ENCODE data around the gene RASGRF1. TPM values are rescaled to one million over a fixed set of nuclear protein-coding genes. Genes with fewer than 3 reads are reported as not detected.

RASGRF1 gene
- total and polyA plus RNA-seq, 2 experiments from 2014 or later: 0.05 to 0.24 TPM

DNA sequence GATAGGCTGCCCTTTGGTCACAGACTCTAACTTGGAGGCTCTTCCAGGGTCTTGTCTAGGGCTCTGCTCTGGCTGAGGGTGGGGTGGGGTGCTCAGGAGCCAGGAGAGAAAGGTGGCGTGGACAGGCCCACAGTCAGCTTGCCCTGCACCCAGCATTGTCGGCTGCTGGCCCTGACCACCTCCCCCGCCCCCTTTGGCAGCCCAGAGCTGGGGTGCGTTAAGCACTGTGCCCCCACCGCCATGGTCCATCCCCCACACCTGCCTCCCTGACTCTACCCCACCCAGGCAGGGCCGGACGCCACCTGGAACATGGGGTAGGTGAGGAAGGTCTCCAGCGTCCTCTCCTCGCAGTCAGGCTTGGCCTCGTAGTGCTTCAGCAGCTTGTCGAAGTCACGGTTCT lies 58.8 kb downstream of the RASGRF1 start (continued):
- no peak for TF ChIP-seq EZH2 (IDR thresholded peaks at IDR 0.05; ENCODE audit: low read depth, unreplicated experiment)
- TF ChIP-seq CTCF (conservative IDR thresholded peaks at IDR 0.05; ENCODE audit: low read depth in 2 of 2): no peak

DNA sequence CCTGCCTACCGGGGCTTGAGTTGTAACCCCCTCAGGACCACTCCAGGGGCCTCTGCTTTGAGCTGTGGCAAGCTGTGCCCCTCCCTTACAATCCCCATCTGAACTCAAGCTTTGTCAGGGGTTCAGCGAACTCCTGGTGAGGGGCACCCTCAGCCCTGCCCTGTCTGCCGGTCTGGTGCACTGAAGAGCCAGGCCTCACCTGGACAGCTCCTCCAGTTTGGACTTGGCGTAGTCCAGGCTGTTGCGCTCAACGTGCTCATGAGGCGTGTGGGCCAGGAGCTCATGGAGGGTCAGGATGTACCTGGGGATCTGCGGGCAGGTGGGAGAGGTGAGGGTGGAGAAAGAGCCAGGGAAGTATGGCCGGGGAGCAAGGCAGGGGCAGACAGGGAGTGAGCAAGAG lies 59.4 kb downstream of the RASGRF1 start:
- no peak for DNase-seq (ENCODE audit: low spot score)
- Mint-ChIP-seq H3K27me3 (ENCODE audit: insufficient read depth, low read depth, poor library complexity) (peaks cover 8% of the 10 kb centered on the region), H3K4me3 (no peak overlapping the region), H3K36me3 (ENCODE audit: low read depth) (no peaks in the 10 kb centered on the region; the same call in 2 of the 3 replicates), H3K27ac (no peak overlapping the region), H3K4me1 (peaks cover 19% of the 10 kb centered on the region; the same call in 2 of the 3 replicates), H3K9me3 (no peaks in the 10 kb centered on the region; the same call in 2 of the 3 replicates)
- no peaks in the 10 kb centered on the region for H3K4me1 ChIP-seq (ENCODE audit: insufficient read depth)
- H3K9me2 ChIP-seq (ENCODE audit: insufficient read depth): no peaks in the 10 kb centered on the region
- H3K27me3 ChIP-seq (ENCODE audit: insufficient read depth): no peaks in the 10 kb centered on the region
- no peak overlapping the region for H3K4me3 ChIP-seq
- no peaks in the 10 kb centered on the region for H3K79me2 ChIP-seq (replicated peaks; ENCODE audit: insufficient read depth)
- no peak for ATAC-seq
- no peaks in the 10 kb centered on the region for H3F3A ChIP-seq (replicated peaks; ENCODE audit: low read depth)
- no peak overlapping the region for H3K27ac ChIP-seq (ENCODE audit: low read depth)
- no peak overlapping the region for H3K4me2 ChIP-seq
- no peaks in the 10 kb centered on the region for H3K36me3 ChIP-seq (ENCODE audit: insufficient read depth)
- H4K20me1 ChIP-seq (replicated peaks; ENCODE audit: insufficient read depth): no peaks in the 10 kb centered on the region
- H2AFZ ChIP-seq: no peak overlapping the region
- TF ChIP-seq, protein P1, sequence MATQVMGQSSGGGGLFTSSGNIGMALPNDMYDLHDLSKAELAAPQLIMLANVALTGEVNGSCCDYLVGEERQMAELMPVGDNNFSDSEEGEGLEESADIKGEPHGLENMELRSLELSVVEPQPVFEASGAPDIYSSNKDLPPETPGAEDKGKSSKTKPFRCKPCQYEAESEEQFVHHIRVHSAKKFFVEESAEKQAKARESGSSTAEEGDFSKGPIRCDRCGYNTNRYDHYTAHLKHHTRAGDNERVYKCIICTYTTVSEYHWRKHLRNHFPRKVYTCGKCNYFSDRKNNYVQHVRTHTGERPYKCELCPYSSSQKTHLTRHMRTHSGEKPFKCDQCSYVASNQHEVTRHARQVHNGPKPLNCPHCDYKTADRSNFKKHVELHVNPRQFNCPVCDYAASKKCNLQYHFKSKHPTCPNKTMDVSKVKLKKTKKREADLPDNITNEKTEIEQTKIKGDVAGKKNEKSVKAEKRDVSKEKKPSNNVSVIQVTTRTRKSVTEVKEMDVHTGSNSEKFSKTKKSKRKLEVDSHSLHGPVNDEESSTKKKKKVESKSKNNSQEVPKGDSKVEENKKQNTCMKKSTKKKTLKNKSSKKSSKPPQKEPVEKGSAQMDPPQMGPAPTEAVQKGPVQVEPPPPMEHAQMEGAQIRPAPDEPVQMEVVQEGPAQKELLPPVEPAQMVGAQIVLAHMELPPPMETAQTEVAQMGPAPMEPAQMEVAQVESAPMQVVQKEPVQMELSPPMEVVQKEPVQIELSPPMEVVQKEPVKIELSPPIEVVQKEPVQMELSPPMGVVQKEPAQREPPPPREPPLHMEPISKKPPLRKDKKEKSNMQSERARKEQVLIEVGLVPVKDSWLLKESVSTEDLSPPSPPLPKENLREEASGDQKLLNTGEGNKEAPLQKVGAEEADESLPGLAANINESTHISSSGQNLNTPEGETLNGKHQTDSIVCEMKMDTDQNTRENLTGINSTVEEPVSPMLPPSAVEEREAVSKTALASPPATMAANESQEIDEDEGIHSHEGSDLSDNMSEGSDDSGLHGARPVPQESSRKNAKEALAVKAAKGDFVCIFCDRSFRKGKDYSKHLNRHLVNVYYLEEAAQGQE (IDR thresholded peaks at IDR 0.05; ENCODE audit: unreplicated experiment): no peak
- TF ChIP-seq STAT1 (IDR thresholded peaks at IDR 0.05; ENCODE audit: unreplicated experiment): no peak
- TF ChIP-seq CREB1 (CRISPR knock-in tag; IDR thresholded peaks at IDR 0.05; ENCODE audit: low read depth): no peak
- no peak for TF ChIP-seq JUNB (IDR thresholded peaks at IDR 0.05; ENCODE audit: unreplicated experiment)
- no peak for TF ChIP-seq ZNF331 (CRISPR knock-in tag; IDR thresholded peaks at IDR 0.05; ENCODE audit: low read depth)
- TF ChIP-seq NANOG (IDR thresholded peaks at IDR 0.05; ENCODE audit: borderline replicate concordance): no peak
- TF ChIP-seq, protein P2, sequence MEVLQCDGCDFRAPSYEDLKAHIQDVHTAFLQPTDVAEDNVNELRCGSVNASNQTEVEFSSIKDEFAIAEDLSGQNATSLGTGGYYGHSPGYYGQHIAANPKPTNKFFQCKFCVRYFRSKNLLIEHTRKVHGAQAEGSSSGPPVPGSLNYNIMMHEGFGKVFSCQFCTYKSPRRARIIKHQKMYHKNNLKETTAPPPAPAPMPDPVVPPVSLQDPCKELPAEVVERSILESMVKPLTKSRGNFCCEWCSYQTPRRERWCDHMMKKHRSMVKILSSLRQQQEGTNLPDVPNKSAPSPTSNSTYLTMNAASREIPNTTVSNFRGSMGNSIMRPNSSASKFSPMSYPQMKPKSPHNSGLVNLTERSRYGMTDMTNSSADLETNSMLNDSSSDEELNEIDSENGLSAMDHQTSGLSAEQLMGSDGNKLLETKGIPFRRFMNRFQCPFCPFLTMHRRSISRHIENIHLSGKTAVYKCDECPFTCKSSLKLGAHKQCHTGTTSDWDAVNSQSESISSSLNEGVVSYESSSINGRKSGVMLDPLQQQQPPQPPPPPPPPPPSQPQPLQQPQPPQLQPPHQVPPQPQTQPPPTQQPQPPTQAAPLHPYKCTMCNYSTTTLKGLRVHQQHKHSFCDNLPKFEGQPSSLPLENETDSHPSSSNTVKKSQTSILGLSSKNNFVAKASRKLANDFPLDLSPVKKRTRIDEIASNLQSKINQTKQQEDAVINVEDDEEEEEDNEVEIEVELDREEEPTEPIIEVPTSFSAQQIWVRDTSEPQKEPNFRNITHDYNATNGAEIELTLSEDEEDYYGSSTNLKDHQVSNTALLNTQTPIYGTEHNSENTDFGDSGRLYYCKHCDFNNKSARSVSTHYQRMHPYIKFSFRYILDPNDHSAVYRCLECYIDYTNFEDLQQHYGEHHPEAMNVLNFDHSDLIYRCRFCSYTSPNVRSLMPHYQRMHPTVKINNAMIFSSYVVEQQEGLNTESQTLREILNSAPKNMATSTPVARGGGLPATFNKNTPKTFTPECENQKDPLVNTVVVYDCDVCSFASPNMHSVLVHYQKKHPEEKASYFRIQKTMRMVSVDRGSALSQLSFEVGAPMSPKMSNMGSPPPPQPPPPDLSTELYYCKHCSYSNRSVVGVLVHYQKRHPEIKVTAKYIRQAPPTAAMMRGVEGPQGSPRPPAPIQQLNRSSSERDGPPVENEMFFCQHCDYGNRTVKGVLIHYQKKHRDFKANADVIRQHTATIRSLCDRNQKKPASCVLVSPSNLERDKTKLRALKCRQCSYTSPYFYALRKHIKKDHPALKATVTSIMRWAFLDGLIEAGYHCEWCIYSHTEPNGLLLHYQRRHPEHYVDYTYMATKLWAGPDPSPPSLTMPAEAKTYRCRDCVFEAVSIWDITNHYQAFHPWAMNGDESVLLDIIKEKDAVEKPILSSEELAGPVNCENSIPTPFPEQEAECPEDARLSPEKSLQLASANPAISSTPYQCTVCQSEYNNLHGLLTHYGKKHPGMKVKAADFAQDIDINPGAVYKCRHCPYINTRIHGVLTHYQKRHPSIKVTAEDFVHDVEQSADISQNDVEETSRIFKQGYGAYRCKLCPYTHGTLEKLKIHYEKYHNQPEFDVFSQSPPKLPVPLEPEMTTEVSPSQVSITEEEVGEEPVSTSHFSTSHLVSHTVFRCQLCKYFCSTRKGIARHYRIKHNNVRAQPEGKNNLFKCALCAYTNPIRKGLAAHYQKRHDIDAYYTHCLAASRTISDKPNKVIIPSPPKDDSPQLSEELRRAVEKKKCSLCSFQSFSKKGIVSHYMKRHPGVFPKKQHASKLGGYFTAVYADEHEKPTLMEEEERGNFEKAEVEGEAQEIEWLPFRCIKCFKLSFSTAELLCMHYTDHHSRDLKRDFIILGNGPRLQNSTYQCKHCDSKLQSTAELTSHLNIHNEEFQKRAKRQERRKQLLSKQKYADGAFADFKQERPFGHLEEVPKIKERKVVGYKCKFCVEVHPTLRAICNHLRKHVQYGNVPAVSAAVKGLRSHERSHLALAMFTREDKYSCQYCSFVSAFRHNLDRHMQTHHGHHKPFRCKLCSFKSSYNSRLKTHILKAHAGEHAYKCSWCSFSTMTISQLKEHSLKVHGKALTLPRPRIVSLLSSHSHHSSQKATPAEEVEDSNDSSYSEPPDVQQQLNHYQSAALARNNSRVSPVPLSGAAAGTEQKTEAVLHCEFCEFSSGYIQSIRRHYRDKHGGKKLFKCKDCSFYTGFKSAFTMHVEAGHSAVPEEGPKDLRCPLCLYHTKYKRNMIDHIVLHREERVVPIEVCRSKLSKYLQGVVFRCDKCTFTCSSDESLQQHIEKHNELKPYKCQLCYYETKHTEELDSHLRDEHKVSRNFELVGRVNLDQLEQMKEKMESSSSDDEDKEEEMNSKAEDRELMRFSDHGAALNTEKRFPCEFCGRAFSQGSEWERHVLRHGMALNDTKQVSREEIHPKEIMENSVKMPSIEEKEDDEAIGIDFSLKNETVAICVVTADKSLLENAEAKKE (CRISPR knock-in tag; IDR thresholded peaks at IDR 0.05): no peak
- TF ChIP-seq, protein P3, sequence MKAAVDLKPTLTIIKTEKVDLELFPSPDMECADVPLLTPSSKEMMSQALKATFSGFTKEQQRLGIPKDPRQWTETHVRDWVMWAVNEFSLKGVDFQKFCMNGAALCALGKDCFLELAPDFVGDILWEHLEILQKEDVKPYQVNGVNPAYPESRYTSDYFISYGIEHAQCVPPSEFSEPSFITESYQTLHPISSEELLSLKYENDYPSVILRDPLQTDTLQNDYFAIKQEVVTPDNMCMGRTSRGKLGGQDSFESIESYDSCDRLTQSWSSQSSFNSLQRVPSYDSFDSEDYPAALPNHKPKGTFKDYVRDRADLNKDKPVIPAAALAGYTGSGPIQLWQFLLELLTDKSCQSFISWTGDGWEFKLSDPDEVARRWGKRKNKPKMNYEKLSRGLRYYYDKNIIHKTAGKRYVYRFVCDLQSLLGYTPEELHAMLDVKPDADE (IDR thresholded peaks at IDR 0.05): no peak
- TF ChIP-seq EZH2phosphoT487 (IDR thresholded peaks at IDR 0.05; ENCODE audit: unreplicated experiment): no peak
- TF ChIP-seq POLR2AphosphoS5 (IDR thresholded peaks at IDR 0.05; ENCODE audit: low read depth): no peak

All from GM23338 (cell line).